HepG2 (cell line): ENCODE measurements around the gene CCER1. TPM values are rescaled to one million over a fixed set of nuclear protein-coding genes. Genes with fewer than 3 reads are reported as not detected.

Experiments
- AKAP8 ChIP-seq: sonication (generic); formaldehyde crosslinking; IDR thresholded peaks from 2 replicates; pipeline ENCODE4 v1.5.1; 2020; ENCODE audit warnings: mild to moderate bottlenecking, missing genetic modification reagents
- ETV5 ChIP-seq: IDR thresholded peaks from 2 replicates; pipeline ENCODE4 v1.6.1; 2018; ENCODE audit warnings: missing biosample characterization, missing genetic modification reagents, inconsistent platforms, borderline replicate concordance
- GABPB1 ChIP-seq: IDR thresholded peaks from 2 replicates; pipeline ENCODE4 v1.6.1; 2016; ENCODE audit warnings: mild to moderate bottlenecking, missing genetic modification reagents, moderate library complexity, missing compliant biosample characterization
- KLF16 ChIP-seq, 2 experiments: sonication (generic) in 1 of 2; formaldehyde crosslinking in 1 of 2; IDR thresholded peaks; 2 replicates each; pipeline versions ENCODE4 v1.6.1 to v1.8.0; 2016 to 2023; ENCODE audit warnings: missing genetic modification reagents in 2 of 2, missing compliant biosample characterization in 1 of 2
- MTA3 ChIP-seq: sonication (generic); formaldehyde crosslinking; IDR thresholded peaks from 2 replicates; pipeline ENCODE4 v1.4.0; 2020; ENCODE audit warnings: missing genetic modification reagents
- POGZ ChIP-seq: sonication (generic); formaldehyde crosslinking; IDR thresholded peaks from 2 replicates; pipeline ENCODE4 v1.4.0; 2020; ENCODE audit warnings: mild to moderate bottlenecking, missing genetic modification reagents
- SRSF1 ChIP-seq: fragments of 200-400 bp; formaldehyde crosslinking; optimal IDR thresholded peaks from 2 replicates; pipeline ENCODE3; 2017; ENCODE audit warnings: mild to moderate bottlenecking, low read depth, low read length, moderate library complexity
- ZNF263 ChIP-seq: sonication (generic); formaldehyde crosslinking; IDR thresholded peaks from 2 replicates; pipeline ENCODE4 v1.4.0; 2020; ENCODE audit warnings: missing genetic modification reagents
- ZNF407 ChIP-seq: sonication (generic); formaldehyde crosslinking; IDR thresholded peaks from one replicate; pipeline ENCODE4 v1.5.1; 2020; ENCODE audit warnings: mild to moderate bottlenecking, missing genetic modification reagents; ENCODE audit errors: not compliant biosample characterization
- ZNF629 ChIP-seq: sonication (generic); formaldehyde crosslinking; conservative IDR thresholded peaks from 2 replicates; pipeline ENCODE4 v1.5.0; 2020; ENCODE audit warnings: missing genetic modification reagents
- polyA plus RNA-seq, 8 experiments: library from polyadenylated mRNA; depleted of rRNA in 3 of 8; stranded (reverse) in 7 of 8; unstranded in 1 of 8; fragments of >200 nt; fragmentation: Illumina TruSeq in 4 of 8; extraction: Trizol in 4 of 8; gene quantifications; 2 replicates each; pipeline versions ENCODE4 v1.2.1 to v1.2.3, GENCODE V29; 2011 to 2016; ENCODE audit warnings: low read depth in 4 of 8, missing spikeins in 1 of 8, mixed read lengths in 1 of 8; ENCODE audit not compliant: insufficient read depth in 1 of 8
- total RNA-seq, 5 experiments: library from RNA; depleted of rRNA; stranded (reverse); fragments of >200 nt; fragmentation: Illumina TruSeq; extraction: Trizol; gene quantifications; 2 replicates each; pipeline ENCODE4 v1.2.3, GENCODE V29; 2016; ENCODE audit warnings: low read depth in 1 of 5
- TF ChIP-seq, protein P1 (sequence below): sonication (generic); formaldehyde crosslinking; IDR thresholded peaks from 2 replicates; pipeline ENCODE4 v1.5.0; 2020; ENCODE audit warnings: mild to moderate bottlenecking, missing genetic modification reagents, moderate library complexity
- TF ChIP-seq, protein P2 (sequence below): sonication (generic); formaldehyde crosslinking; conservative IDR thresholded peaks from 2 replicates; pipeline ENCODE4 v1.4.0; 2020; ENCODE audit warnings: missing genetic modification reagents

Gene CCER1
- total and polyA plus RNA-seq, 2 of the 13 experiments (the other 11 are each of a cell fraction or from before 2014, with no cell fraction given): not detected

GRCh38 chr12:90953956-90954421, 987 bp downstream of the CCER1 start (continued):
- TF ChIP-seq ZNF407 (CRISPR knock-in tag) (no peak), ETV5 (CRISPR knock-in tag) (peak; percentile 59; the same call in 1 of the 2 replicates), ZNF629 (CRISPR knock-in tag) (no peak), MTA3 (CRISPR knock-in tag) (no peak), GABPB1 (CRISPR knock-in tag) (peak; percentile 86), SRSF1 (peak; percentile 31), KLF16 (CRISPR knock-in tag; IDR thresholded peaks at IDR 0.05) (no peak), ZNF263 (CRISPR knock-in tag) (0 out of 2 replicates have a peak, but pooled peaks have one; percentile 31), POGZ (CRISPR knock-in tag) (no peak), AKAP8 (CRISPR knock-in tag) (no peak)
- TF ChIP-seq, protein P1, sequence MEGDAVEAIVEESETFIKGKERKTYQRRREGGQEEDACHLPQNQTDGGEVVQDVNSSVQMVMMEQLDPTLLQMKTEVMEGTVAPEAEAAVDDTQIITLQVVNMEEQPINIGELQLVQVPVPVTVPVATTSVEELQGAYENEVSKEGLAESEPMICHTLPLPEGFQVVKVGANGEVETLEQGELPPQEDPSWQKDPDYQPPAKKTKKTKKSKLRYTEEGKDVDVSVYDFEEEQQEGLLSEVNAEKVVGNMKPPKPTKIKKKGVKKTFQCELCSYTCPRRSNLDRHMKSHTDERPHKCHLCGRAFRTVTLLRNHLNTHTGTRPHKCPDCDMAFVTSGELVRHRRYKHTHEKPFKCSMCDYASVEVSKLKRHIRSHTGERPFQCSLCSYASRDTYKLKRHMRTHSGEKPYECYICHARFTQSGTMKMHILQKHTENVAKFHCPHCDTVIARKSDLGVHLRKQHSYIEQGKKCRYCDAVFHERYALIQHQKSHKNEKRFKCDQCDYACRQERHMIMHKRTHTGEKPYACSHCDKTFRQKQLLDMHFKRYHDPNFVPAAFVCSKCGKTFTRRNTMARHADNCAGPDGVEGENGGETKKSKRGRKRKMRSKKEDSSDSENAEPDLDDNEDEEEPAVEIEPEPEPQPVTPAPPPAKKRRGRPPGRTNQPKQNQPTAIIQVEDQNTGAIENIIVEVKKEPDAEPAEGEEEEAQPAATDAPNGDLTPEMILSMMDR (CRISPR knock-in tag): peak; percentile 64
- TF ChIP-seq, protein P2, sequence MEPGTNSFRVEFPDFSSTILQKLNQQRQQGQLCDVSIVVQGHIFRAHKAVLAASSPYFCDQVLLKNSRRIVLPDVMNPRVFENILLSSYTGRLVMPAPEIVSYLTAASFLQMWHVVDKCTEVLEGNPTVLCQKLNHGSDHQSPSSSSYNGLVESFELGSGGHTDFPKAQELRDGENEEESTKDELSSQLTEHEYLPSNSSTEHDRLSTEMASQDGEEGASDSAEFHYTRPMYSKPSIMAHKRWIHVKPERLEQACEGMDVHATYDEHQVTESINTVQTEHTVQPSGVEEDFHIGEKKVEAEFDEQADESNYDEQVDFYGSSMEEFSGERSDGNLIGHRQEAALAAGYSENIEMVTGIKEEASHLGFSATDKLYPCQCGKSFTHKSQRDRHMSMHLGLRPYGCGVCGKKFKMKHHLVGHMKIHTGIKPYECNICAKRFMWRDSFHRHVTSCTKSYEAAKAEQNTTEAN (CRISPR knock-in tag): no peak
